Measurements from ENCODE around the gene ENPP6.
"Not testable (repeated sequence)": the region's sequence is repeated elsewhere in the genome, so short reads cannot be mapped to it uniquely, and the experiment has no call there.

The ENPP6 gene

GRCh38 chr4:184058026-184058425 lies 159.6 kb downstream of the ENPP6 start:
- no peak for DNase-seq

DNA sequence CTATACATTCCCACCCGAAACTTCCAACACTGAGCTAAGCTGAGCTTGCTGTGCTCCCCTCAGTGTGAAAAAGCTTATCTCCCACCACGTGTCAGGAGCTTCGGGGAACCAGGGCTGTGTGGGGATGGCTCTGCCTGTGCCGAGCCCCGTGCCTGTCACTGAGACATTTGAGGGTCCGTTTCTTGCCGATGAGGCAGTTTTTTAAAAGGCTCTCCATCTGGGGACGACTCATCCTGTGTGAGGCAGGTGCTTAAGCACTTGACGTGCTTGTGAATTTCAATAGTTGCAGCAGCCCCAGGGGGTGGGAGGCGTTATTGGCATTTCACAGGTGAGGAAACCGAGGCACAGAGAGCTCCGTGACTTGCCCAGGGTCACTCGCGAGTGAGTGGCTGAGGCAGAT lies 160.8 kb downstream of the ENPP6 start:
- DNase-seq = no peak

DNA sequence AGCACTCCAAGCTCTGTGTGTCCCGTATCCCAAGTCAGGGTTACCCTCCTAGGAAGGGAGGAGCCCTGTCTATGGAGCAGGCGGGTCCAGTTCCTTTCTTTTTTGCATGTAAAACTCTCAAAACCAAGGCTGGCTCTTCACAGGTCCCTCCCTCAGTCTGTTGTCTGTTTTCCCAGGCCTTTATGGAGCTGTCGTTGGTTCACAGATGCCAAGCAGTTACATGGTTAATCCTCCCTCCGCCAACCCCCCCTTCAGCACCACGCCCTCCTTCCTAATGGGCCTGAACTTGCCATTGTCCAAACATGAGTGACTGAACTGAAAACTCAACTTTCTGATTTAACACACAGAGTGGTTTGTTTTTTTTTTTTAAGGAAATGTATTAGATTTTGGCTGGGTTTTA lies 164.2 kb downstream of the ENPP6 start:
- no peak for DNase-seq

DNA sequence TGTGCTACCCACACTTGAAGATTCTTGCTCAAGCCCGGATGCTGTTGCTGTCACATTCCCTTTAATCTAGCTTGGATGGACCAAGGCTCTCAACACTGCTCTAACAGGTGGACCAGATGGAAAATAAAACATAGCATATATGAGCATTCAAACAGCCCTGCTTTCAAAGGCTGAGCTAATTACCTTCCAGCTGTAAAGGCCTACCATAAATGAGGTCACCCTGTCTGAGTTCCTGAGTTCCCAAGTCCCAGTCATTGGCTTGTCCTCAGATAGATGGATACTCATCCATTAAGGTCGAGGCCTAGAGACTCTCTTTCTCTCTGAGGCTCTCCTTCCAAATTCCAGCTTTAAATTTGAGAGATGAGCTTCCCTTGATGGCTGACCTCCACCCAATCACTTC lies 165.1 kb downstream of the ENPP6 start:
- DNase-seq = no peak

- DNase-seq = not testable (repeated sequence)
Measured at GRCh38 chr4:184051262-184051661, 166.4 kb downstream of the ENPP6 start.

DNA sequence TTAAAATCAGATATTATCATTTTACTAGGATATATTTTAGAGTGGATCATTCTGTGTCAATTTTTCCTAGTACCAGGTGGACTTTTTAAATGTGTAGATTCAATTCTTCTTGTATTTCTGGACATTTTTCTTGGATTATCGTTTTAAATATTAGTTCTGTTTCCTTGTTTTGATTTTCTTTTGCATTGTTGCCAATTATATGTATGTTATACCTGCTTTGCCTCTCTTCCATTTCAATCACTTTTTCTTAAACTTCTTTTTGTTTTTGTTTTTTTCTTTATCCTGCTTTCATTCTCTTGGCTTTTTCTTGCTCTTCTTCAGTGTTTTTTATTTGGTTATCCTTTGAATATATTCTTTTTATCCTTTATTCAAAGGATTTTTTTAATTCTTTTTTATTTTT lies 171.5 kb downstream of the ENPP6 start:
- DNase-seq = no peak

- DNase-seq = no peak
Measured at GRCh38 chr4:184041156-184041555, 176.5 kb downstream of the ENPP6 start.

GRCh38 chr4:184039963-184040383 lies 177.7 kb downstream of the ENPP6 start:
- DNase-seq = peak; percentile 47 to 60 (median 54)
